NB4 (cell line): Measurements from ENCODE around the gene SECISBP2L.

Experiments
- CTCF ChIP-seq: IDR thresholded peaks from one replicate; pipeline ENCODE4 v1.5.1; 2012; ENCODE audit warnings: low read depth, low read length
- POLR2A ChIP-seq: IDR thresholded peaks from 2 replicates; pipeline ENCODE4 v1.6.1; 2011; ENCODE audit warnings: mild to moderate bottlenecking; ENCODE audit not compliant: insufficient read length; ENCODE audit errors: extremely low read depth
- TF ChIP-seq, protein P1 (sequence below): IDR thresholded peaks from 2 replicates; pipeline ENCODE4 v1.6.1; 2011; ENCODE audit warnings: low read depth, low read length

- TF ChIP-seq, protein P1, sequence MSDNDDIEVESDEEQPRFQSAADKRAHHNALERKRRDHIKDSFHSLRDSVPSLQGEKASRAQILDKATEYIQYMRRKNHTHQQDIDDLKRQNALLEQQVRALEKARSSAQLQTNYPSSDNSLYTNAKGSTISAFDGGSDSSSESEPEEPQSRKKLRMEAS = no peak
- TF ChIP-seq POLR2A (no peak), CTCF (no peak)
These were observed 12.3 kb upstream of the SECISBP2L start for GRCh38 chr15:49058559-49058958.
